HG03558 (cell line): Measurements from ENCODE around the gene PRPSAP1.
"Not testable (repeated sequence)": the region's sequence is repeated elsewhere in the genome, so short reads cannot be mapped to it uniquely, and the experiment has no call there.

Experiments used
- ATAC-seq: cut with Tn5 transposase; IDR thresholded peaks from one replicate; pipeline ENCODE4 v1.9.1; 2021; ENCODE audit warnings: moderate number of reproducible peaks; ENCODE audit not compliant: unreplicated experiment; ENCODE audit errors: extremely low read depth

Gene PRPSAP1

DNA sequence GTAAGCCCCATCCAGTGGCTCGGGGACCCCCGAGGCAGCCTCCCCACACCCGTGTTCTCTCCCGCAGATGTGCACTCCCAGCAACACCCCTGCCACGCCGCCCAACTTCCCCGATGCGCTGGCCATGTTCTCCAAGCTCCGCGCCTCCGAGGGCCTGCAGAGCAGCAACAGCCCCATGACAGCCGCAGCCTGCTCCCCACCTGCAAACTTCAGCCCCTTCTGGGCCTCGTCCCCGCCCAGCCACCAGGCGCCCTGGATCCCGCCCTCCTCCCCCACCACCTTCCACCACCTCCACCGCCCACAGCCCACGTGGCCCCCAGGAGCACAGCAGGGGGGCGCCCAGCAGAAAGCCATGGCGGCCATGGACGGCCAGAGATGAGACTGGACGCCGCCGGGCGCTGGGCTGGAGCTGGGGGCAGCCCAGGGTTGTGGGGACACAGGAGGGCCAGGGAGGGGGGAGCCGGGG is 83.6 kb downstream of the PRPSAP1 start:
- no peak for ATAC-seq

DNA sequence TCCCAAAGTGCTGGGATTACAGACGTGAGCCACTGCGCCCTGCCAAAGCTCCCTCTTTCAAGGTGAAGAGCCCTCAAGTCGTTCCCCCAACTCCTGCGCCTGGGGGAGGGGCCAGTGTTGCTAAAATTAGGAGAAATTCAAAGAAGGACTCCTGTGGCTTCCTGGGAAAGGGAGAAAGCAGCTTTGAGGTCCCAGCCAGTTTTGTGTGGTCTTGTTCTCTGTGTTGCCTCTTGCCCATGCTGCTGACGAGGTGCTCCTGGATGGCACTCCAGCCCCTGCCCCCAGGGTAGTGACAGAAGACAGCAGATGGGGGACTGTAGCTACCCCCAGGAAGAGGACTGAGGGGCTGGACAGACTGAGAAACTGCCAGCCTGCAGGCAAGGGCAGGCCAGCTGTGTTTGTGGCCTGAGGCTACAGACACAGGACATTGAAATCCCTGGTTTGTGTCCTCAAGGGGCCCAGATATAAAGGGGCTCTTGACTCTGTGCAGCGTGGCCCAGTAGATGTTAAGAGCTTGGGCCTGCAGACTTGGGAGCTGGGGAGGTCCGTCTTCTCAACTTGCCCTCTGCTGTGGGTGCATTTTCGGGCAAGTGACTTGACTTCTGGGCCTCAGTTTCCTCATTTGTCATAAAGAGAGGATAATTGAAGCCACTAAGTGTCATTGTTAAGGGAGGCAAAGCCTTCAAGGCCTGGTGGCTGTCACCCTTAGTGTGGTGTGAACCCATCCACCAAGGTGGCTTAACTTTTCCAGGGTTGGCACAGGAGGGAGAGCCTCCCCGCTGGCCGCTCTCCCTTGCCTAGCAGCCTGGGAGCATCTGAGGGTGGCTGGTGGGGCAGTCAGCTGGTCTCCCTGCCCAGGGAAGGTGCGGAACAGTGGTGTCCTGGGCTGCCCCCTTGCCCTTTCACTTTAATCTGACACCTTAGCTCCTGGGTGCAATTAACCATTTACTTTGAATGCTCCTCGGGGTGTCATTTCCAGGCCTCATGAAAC is 84.4 kb downstream of the PRPSAP1 start:
- no peak for ATAC-seq

DNA sequence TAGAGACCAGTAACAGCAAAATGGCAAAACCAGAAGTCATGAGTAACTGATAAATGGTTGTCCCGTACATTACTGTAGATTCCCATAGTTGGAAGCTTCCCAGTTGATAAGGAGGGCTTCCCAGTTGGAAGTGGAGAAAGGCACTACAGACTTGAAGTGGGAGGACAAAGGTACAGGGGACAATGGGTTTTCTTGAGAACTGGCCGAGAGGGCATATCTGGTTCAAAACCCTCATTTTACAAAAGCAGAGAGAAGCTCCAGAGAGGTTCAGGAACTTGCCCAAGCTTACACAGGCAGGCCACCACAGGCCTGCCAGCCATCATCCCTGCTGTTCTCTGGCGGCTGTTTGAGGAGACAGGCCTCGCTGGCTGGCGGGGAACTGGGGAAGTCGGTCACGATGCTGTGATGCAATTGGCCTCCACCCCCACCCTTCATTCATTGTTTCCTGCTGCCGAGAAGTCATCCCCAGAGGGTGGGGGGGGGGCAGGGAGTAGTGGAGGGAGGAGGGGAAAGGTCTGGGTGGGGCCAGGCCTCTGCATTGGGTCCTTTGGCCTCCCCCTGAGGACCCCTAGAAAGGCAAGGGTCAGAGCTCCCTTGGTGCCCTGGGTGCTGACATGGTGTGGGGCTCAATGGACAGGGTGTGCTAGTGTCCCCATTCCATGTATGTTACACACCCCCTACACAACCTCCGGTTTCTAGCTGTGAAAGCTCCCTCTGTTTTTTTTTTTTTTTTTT is 85.5 kb downstream of the PRPSAP1 start:
- no peak for ATAC-seq

DNA sequence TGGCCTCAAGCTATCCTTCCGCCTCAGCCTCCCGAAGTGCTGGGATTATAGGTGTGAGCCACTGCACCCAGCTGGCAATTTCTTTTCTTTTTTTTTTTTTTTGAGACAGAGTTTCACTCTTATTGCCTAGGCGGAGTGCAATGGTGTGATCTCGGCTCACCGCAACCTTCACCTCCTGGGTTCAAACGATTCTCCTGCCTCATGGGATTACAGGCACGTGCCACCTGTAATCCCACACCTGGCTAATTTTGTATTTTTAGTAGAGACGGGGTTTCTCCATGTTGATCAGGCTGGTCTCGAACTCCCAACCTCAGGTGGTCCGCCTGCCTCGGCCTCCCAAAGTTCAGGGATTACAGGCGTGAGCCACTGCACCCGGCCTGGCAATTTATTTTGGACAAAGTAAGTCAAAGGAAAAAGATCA is 86.1 kb downstream of the PRPSAP1 start:
- ATAC-seq, result not testable (repeated sequence)

DNA sequence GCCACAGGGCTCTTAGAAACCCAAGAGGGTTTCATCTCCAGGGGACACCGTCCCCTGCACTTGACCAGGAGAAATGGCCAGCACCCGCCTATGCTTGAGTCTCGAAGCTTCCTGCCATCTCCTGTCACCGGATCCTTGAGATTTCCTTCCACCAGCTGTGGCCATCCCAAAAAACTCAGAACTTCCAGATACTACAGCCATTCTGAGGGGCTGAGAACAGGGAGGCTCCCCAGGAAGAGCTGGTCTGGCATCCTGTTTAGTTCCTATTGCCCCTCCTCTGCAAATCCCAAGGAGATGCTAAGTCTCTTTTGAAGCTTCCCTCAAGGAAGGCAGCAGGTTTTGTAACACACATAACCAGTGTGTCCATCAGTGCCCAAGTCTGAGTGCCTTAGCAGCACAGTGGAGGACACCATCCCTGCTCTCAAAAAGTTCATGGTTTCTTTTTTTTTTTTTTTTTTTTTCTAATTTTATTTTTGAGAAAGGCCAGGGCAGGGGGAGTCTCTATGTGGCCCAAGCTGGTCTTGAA is 86.6 kb downstream of the PRPSAP1 start:
- no peak for ATAC-seq

DNA sequence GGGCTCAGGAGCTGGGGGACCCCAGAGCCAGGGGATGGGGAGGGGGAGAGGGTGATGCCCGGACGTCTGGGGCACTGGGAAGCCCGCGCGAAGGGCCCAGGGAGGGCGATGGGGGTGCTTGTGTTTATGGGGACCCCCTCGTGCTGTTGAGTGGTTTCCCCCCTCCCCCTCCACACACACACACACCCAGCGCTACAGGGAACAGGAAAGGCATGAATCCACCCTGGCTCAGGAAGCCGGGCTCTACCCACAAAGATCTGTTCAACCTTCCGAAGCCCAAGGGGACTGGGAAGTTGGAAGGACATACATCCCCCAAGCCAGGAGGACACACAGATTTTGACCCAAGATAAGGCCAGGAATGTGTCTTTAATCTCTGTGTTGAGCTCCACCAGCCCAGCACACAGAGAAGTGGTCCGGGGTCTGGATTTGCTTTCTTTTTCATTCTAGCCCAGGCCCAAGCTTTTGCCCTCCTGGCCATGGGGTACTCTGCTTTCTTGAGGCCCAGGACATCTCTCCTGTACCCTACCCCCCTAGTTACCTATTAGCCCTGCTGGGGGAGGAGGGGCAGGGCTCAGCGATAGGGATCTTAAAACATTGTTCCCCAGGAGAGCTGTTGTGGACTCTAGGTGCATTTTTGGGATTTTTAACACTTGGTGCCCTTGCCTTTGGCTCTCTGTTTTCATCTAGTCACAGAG is 87.3 kb downstream of the PRPSAP1 start:
- no peak for ATAC-seq

DNA sequence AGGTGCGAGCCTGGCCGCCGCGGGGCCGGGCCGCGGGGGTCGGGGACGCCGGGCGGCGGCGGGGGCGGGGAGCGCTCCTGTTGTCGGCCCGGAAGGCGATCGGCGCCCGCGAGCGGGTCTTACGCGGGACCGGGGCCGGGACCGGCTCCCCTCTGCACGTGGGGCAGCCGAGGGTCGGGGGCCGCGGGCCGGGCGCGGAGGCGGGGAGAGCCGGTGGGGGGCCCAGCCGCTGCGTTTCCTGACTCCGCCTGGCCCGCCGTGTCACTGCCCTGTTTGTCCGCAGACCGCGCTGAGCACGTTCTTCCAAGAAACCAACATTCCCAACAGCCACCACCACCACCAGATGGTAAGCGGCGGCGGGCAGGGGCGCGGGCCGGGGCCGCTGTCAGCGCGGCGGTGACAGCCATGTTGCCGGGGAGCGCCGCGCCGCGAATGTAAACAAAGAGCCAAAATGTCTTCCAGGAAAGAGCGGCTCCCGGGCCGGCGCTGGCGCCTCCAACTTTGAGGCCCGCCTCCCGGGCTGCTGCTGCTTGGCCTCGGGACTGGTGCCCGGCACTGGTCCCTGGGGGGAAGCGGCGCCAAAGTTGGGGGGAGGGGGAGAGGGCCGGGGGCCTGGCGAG is 88.0 kb downstream of the PRPSAP1 start:
- no peak for ATAC-seq

DNA sequence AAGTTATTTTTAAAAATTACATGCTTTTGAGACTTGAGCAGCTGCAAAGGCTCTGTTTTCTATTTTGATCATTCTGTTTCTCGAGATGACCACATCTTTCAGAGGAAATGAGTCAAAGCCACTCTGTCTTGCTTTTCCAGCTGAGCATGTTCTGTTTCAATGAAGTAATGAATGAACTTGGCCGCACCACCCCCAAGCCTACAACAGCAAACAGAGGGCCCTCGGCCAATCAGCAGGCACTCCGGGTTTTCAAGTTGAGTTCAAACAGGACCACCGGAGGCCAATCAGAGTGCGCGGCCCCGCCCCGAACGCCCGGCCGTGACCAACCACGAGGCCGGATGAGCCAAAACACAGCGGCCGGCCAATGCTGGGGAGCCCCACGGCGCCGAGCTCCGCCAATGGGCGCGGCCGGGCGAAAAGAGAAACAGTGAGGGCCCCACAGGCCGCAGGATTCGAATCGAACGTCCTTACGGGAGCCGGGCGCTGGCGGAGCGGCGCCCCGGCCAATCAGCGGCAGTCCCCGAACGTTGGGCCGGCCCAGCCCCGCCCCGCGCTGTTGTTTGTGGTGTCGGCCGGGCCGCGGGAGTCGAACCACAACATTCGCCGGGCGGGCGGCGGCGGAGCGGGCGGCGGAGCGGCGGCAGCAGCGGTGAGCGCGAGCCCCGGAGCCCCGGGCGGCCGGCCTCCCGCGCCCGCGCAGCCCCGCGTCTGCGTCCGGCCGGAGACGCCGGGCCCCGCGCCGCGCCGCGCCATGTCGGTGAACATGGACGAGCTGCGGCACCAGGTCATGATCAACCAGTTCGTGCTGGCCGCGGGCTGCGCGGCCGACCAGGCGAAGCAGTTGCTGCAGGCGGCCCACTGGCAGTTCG is 88.7 kb downstream of the PRPSAP1 start, which contains the start of gene UBALD2:
TSS of gene UBALD2 (plus strand) at position 594 of the 869 bp plus-strand sequence. CDS start at position 752, 158 bp downstream.
- peak; percentile 54 for ATAC-seq

DNA sequence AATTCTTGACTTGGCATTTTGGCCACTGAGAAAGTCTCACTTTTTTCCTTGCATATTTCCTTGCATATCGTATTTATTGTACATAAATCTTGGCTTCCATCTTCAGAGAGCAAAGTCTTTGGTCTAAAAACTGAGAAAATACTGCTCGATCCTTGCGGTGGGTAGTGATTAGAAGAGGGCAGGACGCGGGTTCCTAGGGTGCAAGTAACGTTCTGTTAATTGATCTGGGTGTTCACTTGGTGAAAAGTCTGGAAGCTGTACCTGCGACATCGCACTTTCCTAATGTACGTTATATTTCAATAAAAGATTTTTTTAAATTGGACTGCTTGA is 89.3 kb downstream of the PRPSAP1 start:
- no peak for ATAC-seq

DNA sequence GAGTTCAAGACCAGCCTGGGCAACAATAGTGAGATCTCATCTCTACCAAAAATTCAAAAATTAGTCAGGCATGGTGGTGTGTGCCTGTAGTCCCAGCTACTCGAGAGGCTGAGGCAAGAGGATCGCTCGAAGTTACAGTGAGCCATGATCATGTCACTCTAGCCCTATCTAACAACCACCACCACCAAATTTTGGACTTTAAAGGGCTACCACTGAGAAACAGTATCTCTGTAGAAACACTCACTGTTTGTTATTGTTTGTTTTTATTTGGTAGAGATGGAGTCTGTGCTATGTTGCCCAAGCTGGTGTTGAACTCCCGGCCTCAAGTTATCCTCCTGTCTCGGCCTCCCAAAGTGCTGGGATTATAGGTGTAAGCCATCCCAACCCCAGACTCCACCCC is 89.8 kb downstream of the PRPSAP1 start:
- no peak for ATAC-seq

DNA sequence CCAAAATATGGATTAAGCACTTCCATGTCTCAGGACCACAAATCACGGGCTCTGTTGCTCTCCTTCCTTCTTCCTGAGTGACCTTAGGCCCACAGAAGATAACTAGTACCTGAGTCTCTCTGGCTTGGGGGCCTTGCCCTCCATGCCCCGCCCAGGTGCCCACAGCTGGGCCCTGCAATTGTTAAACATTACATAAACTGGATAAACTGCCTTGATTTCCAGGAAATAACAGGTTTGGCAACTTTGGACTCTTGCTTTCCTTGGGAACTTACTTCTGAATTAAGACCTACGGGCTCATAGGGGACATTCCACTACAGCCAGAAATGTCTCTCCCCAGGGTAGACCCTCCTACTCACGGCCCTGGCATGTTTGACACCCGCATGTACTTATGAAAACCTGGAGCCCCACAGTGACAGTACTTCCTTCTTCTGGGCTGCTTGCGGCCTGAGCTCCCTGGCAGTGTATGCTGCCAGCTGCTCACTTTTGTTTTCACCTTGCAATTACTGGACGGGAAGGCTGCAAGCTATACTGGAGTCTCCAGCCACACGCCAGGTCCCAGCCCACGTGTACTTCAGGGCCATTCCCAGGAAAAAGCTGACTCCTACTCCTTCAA is 90.9 kb downstream of the PRPSAP1 start:
- no peak for ATAC-seq

DNA sequence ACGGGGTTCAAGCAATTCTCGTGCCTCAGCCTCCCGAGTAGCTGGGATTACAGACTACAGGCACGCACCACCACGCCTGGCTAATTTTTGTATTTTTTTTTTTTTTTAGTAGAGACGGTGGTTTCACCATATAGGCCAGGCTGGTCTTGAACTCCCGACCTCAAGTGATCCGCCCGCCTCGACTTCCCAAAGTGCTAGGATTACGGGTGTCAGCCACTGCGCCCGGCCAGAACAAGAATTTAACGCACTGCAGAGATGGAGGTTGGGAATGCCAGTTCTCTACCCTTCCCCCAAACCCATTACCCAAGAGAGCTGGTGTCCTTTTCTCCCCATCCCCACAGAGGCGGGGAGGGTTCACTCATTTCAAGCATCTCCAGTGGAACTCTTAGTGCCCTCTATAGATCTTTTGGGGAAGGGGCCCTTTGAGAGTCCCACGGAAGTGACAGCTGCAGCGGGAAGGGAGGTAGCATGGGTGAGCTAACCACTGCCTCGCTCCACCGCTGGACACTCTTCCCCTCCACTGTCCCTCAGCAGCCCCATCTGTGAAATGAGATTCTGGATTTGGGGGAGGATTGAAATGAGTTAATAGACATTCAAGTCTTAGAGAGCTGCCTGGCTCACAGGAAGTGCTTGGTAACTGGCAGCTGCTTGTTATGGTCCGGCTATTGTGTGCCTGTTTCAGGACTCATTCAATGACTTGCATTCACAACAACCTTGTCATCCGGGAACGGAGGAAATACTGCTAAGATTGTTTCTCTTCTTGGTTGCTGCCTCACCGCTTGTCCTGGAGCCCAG is 92.1 kb downstream of the PRPSAP1 start:
- ATAC-seq, result no peak

DNA sequence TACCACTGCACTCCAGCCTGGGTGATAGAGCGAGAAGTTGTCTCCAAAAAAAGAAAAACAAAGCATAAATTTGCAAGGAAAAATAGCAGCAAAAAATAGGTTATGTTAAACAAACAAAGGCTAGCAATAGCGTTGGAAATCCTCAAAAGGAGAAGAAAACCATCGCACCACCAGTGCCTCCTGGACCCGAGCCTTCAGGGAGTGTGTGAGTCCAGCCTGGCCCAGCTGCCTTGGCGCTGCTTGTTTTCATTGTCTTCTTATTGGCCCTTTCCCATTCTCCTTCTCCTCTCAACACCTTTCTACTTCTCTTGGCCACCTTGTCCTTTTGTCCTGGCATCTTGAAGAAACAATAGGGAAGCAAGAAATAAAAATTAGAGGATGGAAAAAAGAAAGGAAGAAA is 93.0 kb downstream of the PRPSAP1 start:
- ATAC-seq, result no peak

DNA sequence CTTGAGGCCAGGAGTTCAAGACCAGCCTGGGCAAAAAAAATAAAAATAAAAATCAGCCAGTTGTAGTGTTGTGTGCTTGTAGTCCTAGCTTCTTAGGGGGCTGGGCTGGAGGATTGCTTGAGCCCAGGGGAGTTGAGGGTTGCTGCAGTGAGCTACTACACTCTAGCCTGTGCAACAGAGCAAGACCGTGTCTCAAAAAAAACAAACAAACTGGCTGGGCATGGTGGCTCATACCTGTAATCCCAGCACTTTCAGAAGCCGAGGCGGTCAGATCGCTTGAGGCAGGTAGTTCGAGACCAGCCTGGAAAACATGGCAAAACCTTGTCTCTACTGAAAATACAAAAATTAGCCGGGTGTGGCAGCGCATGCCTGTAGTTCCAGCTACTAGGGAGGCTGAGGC is 93.5 kb downstream of the PRPSAP1 start:
- ATAC-seq, result no peak
